Hepatocyte (in vitro differentiated cells): ENCODE data around the gene SOX6.

Source experiments
- EZH2 ChIP-seq: fragments of 200-600 bp; sonication (generic); IDR thresholded peaks from 2 replicates; pipeline ENCODE4 v1.6.1; 2016; ENCODE audit warnings: antibody characterized with exemption, mild to moderate bottlenecking, borderline replicate concordance
- EZH2phosphoT487 ChIP-seq: fragments of 200-600 bp; sonication (generic); IDR thresholded peaks from one replicate; pipeline ENCODE4 v1.6.1; 2018; ENCODE audit warnings: antibody characterized with exemption, mild to moderate bottlenecking, low read depth, moderate library complexity; ENCODE audit not compliant: unreplicated experiment, severe bottlenecking
- TF ChIP-seq, protein P1 (sequence below): fragments of 200-600 bp; sonication (generic); IDR thresholded peaks from 2 replicates; pipeline ENCODE4 v1.5.1; 2016; ENCODE audit warnings: antibody characterized with exemption, mild to moderate bottlenecking; ENCODE audit not compliant: poor library complexity

DNA sequence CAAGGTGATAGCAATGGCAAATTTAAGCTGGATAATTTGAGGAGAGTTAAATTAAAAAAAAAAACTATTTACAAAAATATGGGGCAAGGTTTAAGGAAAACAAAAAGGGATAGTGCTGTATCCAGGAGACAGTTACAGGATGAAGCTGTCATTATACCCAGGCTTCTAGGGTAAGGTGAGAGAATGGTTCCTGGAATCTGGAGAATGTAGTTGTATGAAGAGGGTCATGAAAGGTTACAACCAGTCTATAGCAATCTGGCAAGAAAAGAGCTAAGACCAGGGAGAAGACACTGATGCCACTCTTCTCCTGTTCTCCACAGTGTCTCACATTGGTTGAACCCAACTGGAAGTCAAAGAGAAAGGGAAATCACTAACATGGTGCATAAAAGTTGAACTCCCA is 144.9 kb downstream of the SOX6 start:
- TF ChIP-seq EZH2 (no peak), EZH2phosphoT487 (no peak)
- TF ChIP-seq, protein P1, sequence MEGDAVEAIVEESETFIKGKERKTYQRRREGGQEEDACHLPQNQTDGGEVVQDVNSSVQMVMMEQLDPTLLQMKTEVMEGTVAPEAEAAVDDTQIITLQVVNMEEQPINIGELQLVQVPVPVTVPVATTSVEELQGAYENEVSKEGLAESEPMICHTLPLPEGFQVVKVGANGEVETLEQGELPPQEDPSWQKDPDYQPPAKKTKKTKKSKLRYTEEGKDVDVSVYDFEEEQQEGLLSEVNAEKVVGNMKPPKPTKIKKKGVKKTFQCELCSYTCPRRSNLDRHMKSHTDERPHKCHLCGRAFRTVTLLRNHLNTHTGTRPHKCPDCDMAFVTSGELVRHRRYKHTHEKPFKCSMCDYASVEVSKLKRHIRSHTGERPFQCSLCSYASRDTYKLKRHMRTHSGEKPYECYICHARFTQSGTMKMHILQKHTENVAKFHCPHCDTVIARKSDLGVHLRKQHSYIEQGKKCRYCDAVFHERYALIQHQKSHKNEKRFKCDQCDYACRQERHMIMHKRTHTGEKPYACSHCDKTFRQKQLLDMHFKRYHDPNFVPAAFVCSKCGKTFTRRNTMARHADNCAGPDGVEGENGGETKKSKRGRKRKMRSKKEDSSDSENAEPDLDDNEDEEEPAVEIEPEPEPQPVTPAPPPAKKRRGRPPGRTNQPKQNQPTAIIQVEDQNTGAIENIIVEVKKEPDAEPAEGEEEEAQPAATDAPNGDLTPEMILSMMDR: no peak
